ENCODE measurements around the gene POTEI. TPM values are rescaled to one million over a fixed set of nuclear protein-coding genes. Genes with fewer than 3 reads are reported as not detected.
"Not testable (repeated sequence)": the region's sequence is repeated elsewhere in the genome, so short reads cannot be mapped to it uniquely, and the experiment has no call there.

POTEI gene
- total RNA-seq, 1 donor from 2014 or later: 3.9 TPM

GRCh38 chr2:130527365-130527967 is 18.3 kb upstream of the POTEI start:
- not testable (repeated sequence) for DNase-seq (ENCODE audit: extremely low spot score, unreplicated experiment); H3K36me3 Mint-ChIP-seq; H3K4me1 Mint-ChIP-seq (ENCODE audit: unreplicated experiment); H3K4me3 Mint-ChIP-seq; H3K9me3 Mint-ChIP-seq; H3K27ac Mint-ChIP-seq; H3K27me3 Mint-ChIP-seq

DNA sequence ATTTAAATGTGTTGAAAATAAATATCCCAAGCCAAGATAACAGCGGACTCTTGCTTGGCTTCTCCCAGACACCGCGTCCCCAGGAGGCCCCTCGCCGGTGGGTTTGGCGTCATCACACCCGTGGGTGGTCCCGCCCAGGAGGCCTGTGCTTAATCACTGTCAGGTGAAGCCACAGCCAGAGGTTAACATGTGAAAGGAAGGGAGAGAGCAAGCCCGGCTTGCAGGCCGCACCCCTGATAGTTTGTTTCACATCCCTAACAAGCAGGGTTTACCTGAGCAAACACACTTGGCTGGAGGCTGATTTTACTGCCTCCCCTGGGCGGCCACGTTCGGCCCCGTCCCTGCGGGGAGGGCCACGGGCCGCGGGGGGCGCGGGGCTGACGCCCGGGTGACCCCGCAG is 13.3 kb upstream of the POTEI start:
- DNase-seq (ENCODE audit: extremely low spot score, unreplicated experiment); H3K9me3 Mint-ChIP-seq; H3K4me3 Mint-ChIP-seq; H3K27me3 Mint-ChIP-seq; H3K36me3 Mint-ChIP-seq; H3K27ac Mint-ChIP-seq; H3K4me1 Mint-ChIP-seq (ENCODE audit: unreplicated experiment): not testable (repeated sequence)

DNA sequence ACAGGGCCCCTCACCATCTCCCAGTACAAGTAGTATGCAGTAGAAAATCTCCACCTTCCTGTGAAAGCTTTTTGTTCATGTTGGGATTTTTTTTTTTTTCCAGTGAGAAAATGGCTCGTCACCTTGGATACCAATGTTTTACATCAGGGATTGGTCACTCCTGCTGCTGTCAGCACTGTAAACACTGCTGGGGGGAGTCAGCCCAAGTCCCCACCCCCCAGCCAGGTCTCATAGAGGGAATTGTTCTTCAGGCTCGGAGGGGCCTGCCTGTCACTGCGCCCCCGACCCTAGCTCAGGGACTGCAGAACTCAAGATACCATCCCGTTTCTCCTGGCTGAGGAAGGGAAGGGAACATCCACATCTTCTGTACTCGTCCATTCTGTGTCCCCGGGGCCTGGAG is 11.9 kb upstream of the POTEI start, which contains the start of gene CFC1B:
Gene CFC1B, plus strand, starts transcription at position 231 of the 400 bp plus-strand sequence. CDS start 263 bp downstream, outside the sequence.
- H3K4me3 Mint-ChIP-seq; H3K27me3 Mint-ChIP-seq; DNase-seq (ENCODE audit: extremely low spot score, unreplicated experiment); H3K27ac Mint-ChIP-seq; H3K36me3 Mint-ChIP-seq; H3K4me1 Mint-ChIP-seq (ENCODE audit: unreplicated experiment); H3K9me3 Mint-ChIP-seq: not testable (repeated sequence)

- not testable (repeated sequence) for H3K4me3 Mint-ChIP-seq; H3K27me3 Mint-ChIP-seq; H3K27ac Mint-ChIP-seq; H3K9me3 Mint-ChIP-seq; H3K36me3 Mint-ChIP-seq; H3K4me1 Mint-ChIP-seq (ENCODE audit: unreplicated experiment); DNase-seq (ENCODE audit: extremely low spot score, unreplicated experiment)
Observed at GRCh38 chr2:130518516-130519106, 9.5 kb upstream of the POTEI start.

GRCh38 chr2:130511747-130512451 is 2.8 kb upstream of the POTEI start:
- not testable (repeated sequence) for H3K4me3 Mint-ChIP-seq; H3K27me3 Mint-ChIP-seq; H3K4me1 Mint-ChIP-seq (ENCODE audit: unreplicated experiment); DNase-seq (ENCODE audit: extremely low spot score, unreplicated experiment); H3K36me3 Mint-ChIP-seq; H3K9me3 Mint-ChIP-seq; H3K27ac Mint-ChIP-seq

GRCh38 chr2:130510807-130511746 is 1.9 kb upstream of the POTEI start:
- H3K36me3 Mint-ChIP-seq; H3K4me1 Mint-ChIP-seq (ENCODE audit: unreplicated experiment); H3K4me3 Mint-ChIP-seq; DNase-seq (ENCODE audit: extremely low spot score, unreplicated experiment); H3K27ac Mint-ChIP-seq; H3K27me3 Mint-ChIP-seq; H3K9me3 Mint-ChIP-seq: not testable (repeated sequence)

DNA sequence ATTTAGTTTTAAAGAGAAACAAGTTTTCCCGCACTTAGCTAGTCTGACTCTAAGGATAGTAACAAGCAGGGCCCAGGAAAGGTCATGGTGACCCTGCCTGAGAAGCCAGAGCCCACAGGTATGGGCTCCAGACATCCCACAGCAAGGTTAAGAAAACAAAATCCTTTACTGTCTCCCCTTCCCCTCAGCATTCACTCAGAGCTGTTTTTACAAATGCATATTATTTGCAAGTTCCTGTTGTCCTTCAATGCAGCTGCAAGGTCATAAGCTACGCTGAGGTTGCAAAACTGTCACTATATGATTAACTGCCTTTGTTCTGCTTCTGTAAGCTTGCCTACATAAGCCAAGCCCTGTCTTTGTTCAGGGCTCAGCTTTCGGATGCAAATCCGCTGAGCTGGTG is 18.1 kb downstream of the POTEI start:
- not testable (repeated sequence) for H3K36me3 Mint-ChIP-seq; H3K4me1 Mint-ChIP-seq (ENCODE audit: unreplicated experiment); H3K9me3 Mint-ChIP-seq; DNase-seq (ENCODE audit: extremely low spot score, unreplicated experiment); H3K4me3 Mint-ChIP-seq; H3K27ac Mint-ChIP-seq; H3K27me3 Mint-ChIP-seq

DNA sequence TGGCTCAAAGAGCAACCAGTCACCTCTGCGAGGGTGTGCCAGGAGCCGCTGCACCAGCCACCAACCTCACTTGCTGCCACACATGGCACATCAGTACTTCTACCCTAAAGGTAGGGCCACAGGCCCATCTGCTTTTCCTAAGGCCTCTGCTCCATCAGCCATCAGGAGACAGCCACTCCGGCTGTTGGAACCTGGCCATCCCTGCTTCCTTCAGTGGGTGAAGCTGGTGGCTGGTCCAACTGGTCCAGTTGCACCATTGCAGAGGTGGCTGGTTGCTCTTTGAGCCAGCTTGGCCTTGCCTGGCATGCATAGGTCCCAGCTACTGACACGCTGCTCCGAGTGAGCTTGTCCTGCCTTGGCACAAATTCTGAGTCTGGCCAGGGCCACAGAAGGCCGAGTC is 53.7 kb downstream of the POTEI start:
- not testable (repeated sequence) for H3K9me3 Mint-ChIP-seq; H3K36me3 Mint-ChIP-seq; DNase-seq (ENCODE audit: extremely low spot score, unreplicated experiment); H3K4me1 Mint-ChIP-seq (ENCODE audit: unreplicated experiment); H3K27ac Mint-ChIP-seq; H3K27me3 Mint-ChIP-seq; H3K4me3 Mint-ChIP-seq

- H3K27ac Mint-ChIP-seq; H3K4me1 Mint-ChIP-seq (ENCODE audit: unreplicated experiment); H3K36me3 Mint-ChIP-seq; H3K27me3 Mint-ChIP-seq; DNase-seq (ENCODE audit: extremely low spot score, unreplicated experiment); H3K9me3 Mint-ChIP-seq; H3K4me3 Mint-ChIP-seq: not testable (repeated sequence)
Observed at GRCh38 chr2:130454712-130455083, 54.4 kb downstream of the POTEI start.

GRCh38 chr2:130453955-130454711 is 55.0 kb downstream of the POTEI start:
- H3K4me1 Mint-ChIP-seq (ENCODE audit: unreplicated experiment); H3K27me3 Mint-ChIP-seq; H3K27ac Mint-ChIP-seq; H3K4me3 Mint-ChIP-seq; H3K9me3 Mint-ChIP-seq; H3K36me3 Mint-ChIP-seq: not testable (repeated sequence)
- DNase-seq (ENCODE audit: extremely low spot score, unreplicated experiment): peak; percentile 53

DNA sequence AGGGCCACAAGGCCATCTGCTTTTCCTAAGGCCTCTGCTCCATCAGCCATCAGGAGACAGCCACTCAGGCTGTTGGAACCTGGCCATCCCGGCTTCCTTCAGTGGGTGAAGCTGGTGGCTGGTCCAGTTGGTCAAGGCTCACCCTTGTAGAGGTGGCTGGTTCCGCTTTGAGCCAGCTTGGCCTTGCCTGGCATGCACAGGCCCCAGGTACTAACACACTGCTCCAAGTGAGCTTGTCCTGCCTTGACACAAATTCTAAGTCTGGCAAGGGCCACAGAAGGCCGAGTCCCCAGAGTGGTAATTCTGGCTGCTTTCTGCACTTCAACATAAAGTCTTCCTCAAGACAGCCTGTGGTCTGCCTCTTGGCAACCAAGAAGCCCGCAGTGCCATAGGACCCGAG is 56.2 kb downstream of the POTEI start:
- H3K4me3 Mint-ChIP-seq; H3K4me1 Mint-ChIP-seq (ENCODE audit: unreplicated experiment); H3K9me3 Mint-ChIP-seq; H3K36me3 Mint-ChIP-seq; H3K27me3 Mint-ChIP-seq; H3K27ac Mint-ChIP-seq: not testable (repeated sequence)
- DNase-seq (ENCODE audit: extremely low spot score, unreplicated experiment): peak; percentile 40

DNA sequence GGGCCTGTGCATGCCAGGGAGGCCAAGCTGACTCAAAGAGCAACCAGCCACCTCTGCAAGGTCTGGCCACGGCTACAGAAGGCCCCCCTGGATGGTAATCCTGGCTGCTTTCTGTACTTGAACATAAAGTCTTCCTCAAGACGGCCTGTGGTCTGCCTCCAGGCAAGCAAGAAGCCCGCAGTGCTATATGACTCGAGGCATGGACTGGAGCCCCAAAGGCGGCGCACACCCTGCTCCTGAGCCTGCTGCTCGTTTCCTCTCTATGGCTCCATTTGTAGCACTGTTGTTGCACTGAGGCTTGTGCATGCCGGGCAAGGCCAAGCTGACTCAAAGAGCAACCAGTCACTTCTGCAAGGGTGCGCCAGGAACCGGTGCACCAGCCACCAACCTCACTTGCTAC is 57.3 kb downstream of the POTEI start:
- not testable (repeated sequence) for H3K27ac Mint-ChIP-seq; H3K4me3 Mint-ChIP-seq; DNase-seq (ENCODE audit: extremely low spot score, unreplicated experiment); H3K4me1 Mint-ChIP-seq (ENCODE audit: unreplicated experiment); H3K27me3 Mint-ChIP-seq; H3K36me3 Mint-ChIP-seq; H3K9me3 Mint-ChIP-seq

DNA sequence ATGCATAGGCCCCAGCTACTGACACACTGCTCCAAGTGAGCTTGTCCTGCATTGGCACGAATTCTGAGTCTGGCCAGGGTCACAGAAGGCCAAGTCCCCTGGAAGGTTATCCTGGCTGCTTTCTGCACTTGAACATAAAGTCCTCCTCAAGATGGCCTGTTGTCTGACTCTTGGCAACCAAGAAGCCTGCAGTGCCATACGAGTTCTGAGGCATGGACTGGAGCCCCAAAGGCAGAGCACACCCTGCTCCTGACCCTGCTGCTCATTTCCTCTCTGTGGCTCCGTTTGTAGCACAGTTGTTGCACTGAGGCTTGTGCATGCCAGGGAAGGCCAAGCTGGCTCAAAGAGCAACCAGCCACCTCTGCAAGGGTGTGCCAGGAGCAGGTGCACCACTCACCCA is 57.9 kb downstream of the POTEI start:
- not testable (repeated sequence) for H3K27me3 Mint-ChIP-seq; H3K36me3 Mint-ChIP-seq; H3K4me3 Mint-ChIP-seq; H3K4me1 Mint-ChIP-seq (ENCODE audit: unreplicated experiment); H3K27ac Mint-ChIP-seq; DNase-seq (ENCODE audit: extremely low spot score, unreplicated experiment); H3K9me3 Mint-ChIP-seq

All from type B pancreatic cell (in vitro differentiated cells).